ENCODE results near the gene MAP7D2. TPM values are rescaled to one million over a fixed set of nuclear protein-coding genes. Genes with fewer than 3 reads are reported as not detected.

Gene MAP7D2
- total and polyA plus RNA-seq, 2 of the 4 experiments (the other 2 are of a cell fraction) = 0.18 to 0.19 TPM

- WGBS, 2 experiments (ENCODE audit: extremely low coverage in 2 of 2, insufficient read length in 1 of 2) = no CpG with 5 or more reads among the region's 1 CpG
- BruUV-seq (replicated peaks) = no TSS peak
- POLR2A ChIA-PET (ENCODE audit: unreplicated experiment) = no interaction called here
- H4K5ac ChIP-seq (ENCODE audit: low read depth, low read length) = no peak overlapping the region
- no peaks in the 10 kb centered on the region for H4K20me1 ChIP-seq (ENCODE audit: insufficient read depth, low read length)
- DNase-seq = no peak
- no peak for TF ChIP-seq FOS (IDR thresholded peaks at IDR 0.05; ENCODE audit: low read depth, low read length)
- TF ChIP-seq RFX5 (IDR thresholded peaks at IDR 0.05; ENCODE audit: low read depth, low read length) = no peak
- no peak for TF ChIP-seq ELK1 (IDR thresholded peaks at IDR 0.05; ENCODE audit: borderline replicate concordance, low read depth, low read length)
- no peak for TF ChIP-seq SMC3 (IDR thresholded peaks at IDR 0.05; ENCODE audit: low read depth, low read length)
- no peak for ATAC-seq (ENCODE audit: low read depth)
- no peak overlapping the region for H2AK9ac ChIP-seq (replicated peaks; ENCODE audit: low read depth, low read length, poor library complexity)
- no peaks in the 10 kb centered on the region for H3K9me1 ChIP-seq (ENCODE audit: insufficient read depth, low read length)
- peaks cover 6% of the 10 kb centered on the region; the same call in 1 of the 2 replicates for H3K36me3 ChIP-seq (ENCODE audit: control insufficient read depth, insufficient read depth, low read length)
- H3K18ac ChIP-seq (ENCODE audit: low read depth, low read length) = no peak overlapping the region
- no peak overlapping the region for H3K4me3 ChIP-seq (ENCODE audit: insufficient read depth, low read depth, low read length)
- no peak overlapping the region for H2BK120ac ChIP-seq (ENCODE audit: low read depth, low read length)
- no peak overlapping the region for H4K8ac ChIP-seq (ENCODE audit: low read depth in 2 of 2, low read length in 2 of 2)
- H2AFZ ChIP-seq (replicated peaks; ENCODE audit: low read length, poor library complexity) = no peak overlapping the region
- H3K9ac ChIP-seq (ENCODE audit: low read depth, low read length) = no peak overlapping the region
- intact Hi-C loops (cut with micrococcal nuclease) (loop anchor here (1.0 kb wide), 1 partner anchor 14 kb away; no protein-coding TSS in a partner anchor), in situ Hi-C loops (cut with MboI; ENCODE audit: low sequenced_read_pairs) (no loop called here), dilution Hi-C loops (cut with HindIII; ENCODE audit: low sequenced_read_pairs, unreplicated experiment) (no loop called here)
- no peak overlapping the region for H2BK5ac ChIP-seq (ENCODE audit: low read depth, low read length, poor library complexity, severe bottlenecking)
- H3K27ac ChIP-seq (ENCODE audit: insufficient read depth, low read length) = no peak overlapping the region
- no peak overlapping the region for H3K14ac ChIP-seq (replicated peaks; ENCODE audit: low read depth, low read length)
- H3K79me1 ChIP-seq (ENCODE audit: low read depth in 1 of 2, low read length in 2 of 2) = 0 out of 4 replicates have a peak, but pooled peaks cover 0 to 1% of the 10 kb centered on the region in 2 experiments
- no peaks in the 10 kb centered on the region for H3K4me1 ChIP-seq (ENCODE audit: control insufficient read depth, insufficient read depth, low read length)
- no peak overlapping the region for H4K91ac ChIP-seq (ENCODE audit: insufficient read depth, low read depth, low read length)
- no peak overlapping the region for H3K4ac ChIP-seq (ENCODE audit: low read depth, low read length)
- no peaks in the 10 kb centered on the region for H3K9me3 ChIP-seq (ENCODE audit: control insufficient read depth, insufficient read depth, low read length)
- no peak overlapping the region for H2BK20ac ChIP-seq (ENCODE audit: low read depth, low read length)
- no peak overlapping the region for H3K23ac ChIP-seq (ENCODE audit: low read depth, low read length)
- H2AK5ac ChIP-seq (ENCODE audit: low read depth, low read length) = no peak overlapping the region
- no peak overlapping the region for H2BK15ac ChIP-seq (ENCODE audit: low read depth, low read length)
- H3K27me3 ChIP-seq (ENCODE audit: control insufficient read depth, insufficient read depth, low read length) = no peaks in the 10 kb centered on the region
- CTCF ChIA-PET = no interaction called here
- no peak overlapping the region for H3K4me2 ChIP-seq (ENCODE audit: low read depth, low read length)
- H3K56ac ChIP-seq (ENCODE audit: extremely low read depth, insufficient read depth, low read length) = no peak overlapping the region
Observed at GRCh38 chrX:19966056-19966455, 150.7 kb downstream of the MAP7D2 start.

Measured in IMR-90 (cell line).